HG02678 (cell line): ENCODE measurements around the gene XXYLT1.

Experiments
- ATAC-seq: cut with Tn5 transposase; IDR thresholded peaks from one replicate; pipeline ENCODE4 v1.9.1; 2021; ENCODE audit warnings: mild to moderate bottlenecking, moderate library complexity; ENCODE audit not compliant: unreplicated experiment

XXYLT1 gene

GRCh38 chr3:195210266-195210973 lies 60.5 kb downstream of the XXYLT1 start:
- ATAC-seq = no peak

GRCh38 chr3:195209847-195210265 lies 61.1 kb downstream of the XXYLT1 start:
- no peak for ATAC-seq

GRCh38 chr3:195209083-195209846 lies 61.7 kb downstream of the XXYLT1 start:
- no peak for ATAC-seq

- no peak for ATAC-seq
These were observed 62.3 kb downstream of the XXYLT1 start for GRCh38 chr3:195208631-195209030.

GRCh38 chr3:195208183-195208582 lies 62.8 kb downstream of the XXYLT1 start:
- ATAC-seq = peak; percentile 92

- peak; percentile 30 for ATAC-seq
These were observed 63.2 kb downstream of the XXYLT1 start for GRCh38 chr3:195207731-195208130.

- ATAC-seq = no peak
These were observed 63.9 kb downstream of the XXYLT1 start for GRCh38 chr3:195207056-195207455.

GRCh38 chr3:195204360-195205163 lies 66.4 kb downstream of the XXYLT1 start:
- peak; percentile 27 for ATAC-seq

GRCh38 chr3:195203606-195204005 lies 67.4 kb downstream of the XXYLT1 start:
- ATAC-seq = no peak

- ATAC-seq = no peak
These were observed 69.7 kb downstream of the XXYLT1 start for GRCh38 chr3:195201295-195201694.

GRCh38 chr3:195200010-195200822 lies 70.7 kb downstream of the XXYLT1 start:
- ATAC-seq = no peak

GRCh38 chr3:195198426-195199346 lies 72.3 kb downstream of the XXYLT1 start:
- ATAC-seq = no peak

- ATAC-seq = no peak
These were observed 73.1 kb downstream of the XXYLT1 start for GRCh38 chr3:195197765-195198425.

GRCh38 chr3:195196266-195196665 lies 74.7 kb downstream of the XXYLT1 start:
- no peak for ATAC-seq

- ATAC-seq = no peak
These were observed 75.4 kb downstream of the XXYLT1 start for GRCh38 chr3:195195321-195196209.

GRCh38 chr3:195194559-195195206 lies 76.3 kb downstream of the XXYLT1 start:
- ATAC-seq = no peak

GRCh38 chr3:195191580-195191979 lies 79.4 kb downstream of the XXYLT1 start:
- ATAC-seq = no peak

GRCh38 chr3:195189821-195190220 lies 81.1 kb downstream of the XXYLT1 start:
- no peak for ATAC-seq
